ENCODE measurements around the gene MAGI1. TPM values are rescaled to one million over a fixed set of nuclear protein-coding genes. Genes with fewer than 3 reads are reported as not detected.
"Not testable (repeated sequence)": the region's sequence is repeated elsewhere in the genome, so short reads cannot be mapped to it uniquely, and the experiment has no call there.

MAGI1 gene
- total RNA-seq, 2 donors from 2014 or later = 27.9 to 31.5 TPM

DNA sequence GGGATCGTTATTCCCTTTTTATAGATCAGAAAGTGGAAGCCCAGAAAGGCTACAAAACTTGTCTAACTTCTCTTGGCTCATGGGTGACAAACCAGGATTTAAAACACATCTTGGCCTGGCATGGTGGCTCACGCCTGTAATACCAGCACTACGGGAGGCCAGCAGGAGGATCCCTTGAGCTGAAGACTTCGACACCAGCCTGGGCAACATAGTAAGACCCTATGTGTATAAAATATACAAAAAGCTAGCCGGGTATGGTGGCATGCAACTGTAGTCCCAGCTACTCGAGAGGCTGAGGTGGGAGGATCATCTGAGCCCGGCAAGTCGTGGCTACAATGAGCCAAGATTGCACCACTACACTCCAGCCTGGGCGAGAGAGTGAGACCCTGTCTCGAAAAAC lies 479.1 kb downstream of the MAGI1 start:
- DNase-seq (ENCODE audit: low spot score) = no peak
- intact Hi-C loops (cut with DNase I) = loop anchor here in 1 of 2 donors (1.0 kb wide), 1 partner anchor 23 kb away; no protein-coding TSS in a partner anchor

DNA sequence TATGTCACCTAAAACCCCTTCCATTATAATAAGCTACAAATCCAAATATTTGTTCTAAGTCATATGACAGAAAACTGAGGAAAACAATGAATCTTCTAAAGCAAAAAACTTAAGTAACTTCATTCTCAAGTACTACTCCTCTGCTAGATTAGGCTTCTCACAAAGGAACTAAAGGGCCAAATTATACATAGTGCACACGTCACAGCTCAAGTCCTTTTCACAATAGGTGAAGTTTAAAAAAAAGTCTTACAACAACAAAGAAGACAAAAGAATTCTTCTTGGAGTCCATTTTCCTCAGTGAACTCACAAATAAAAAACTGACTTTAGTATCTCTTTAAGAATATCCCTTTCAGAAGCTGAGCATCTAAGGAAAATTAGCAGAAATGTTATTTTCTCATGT lies 479.9 kb downstream of the MAGI1 start:
- DNase-seq (ENCODE audit: low spot score) = no peak
- intact Hi-C loops (cut with DNase I) = no loop called here

DNA sequence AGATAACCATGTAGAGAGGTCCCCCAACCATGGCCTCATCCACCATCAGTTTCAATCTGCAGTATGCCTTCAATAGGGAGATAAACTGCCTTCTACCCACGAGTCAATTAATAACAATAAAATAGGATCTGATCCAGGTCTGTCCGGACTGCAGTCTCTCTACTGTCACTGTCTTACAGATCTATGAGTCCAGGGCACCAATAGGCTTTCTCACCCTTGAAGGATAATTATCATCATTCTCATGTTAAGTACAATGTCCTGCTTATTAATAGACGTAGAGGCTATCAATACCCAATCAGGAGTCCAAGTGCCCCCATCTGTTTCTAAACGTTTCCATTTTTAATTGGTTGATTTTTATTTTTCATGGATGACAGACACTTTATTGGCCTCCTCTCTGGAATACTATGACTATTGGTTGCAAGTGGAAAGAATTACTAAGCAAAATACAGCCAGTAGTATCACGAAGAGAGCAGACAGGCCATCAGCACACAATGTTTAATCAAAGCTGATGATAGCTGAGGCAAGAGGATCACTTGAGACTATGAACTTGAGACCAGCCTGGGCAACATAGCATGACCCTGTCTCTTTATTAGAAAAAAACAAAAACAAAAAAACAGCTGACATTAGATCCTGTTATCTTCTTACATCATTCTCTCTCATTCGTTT lies 480.7 kb downstream of the MAGI1 start:
- no peak for DNase-seq (ENCODE audit: low spot score)
- intact Hi-C loops (cut with DNase I) = no loop called here

DNA sequence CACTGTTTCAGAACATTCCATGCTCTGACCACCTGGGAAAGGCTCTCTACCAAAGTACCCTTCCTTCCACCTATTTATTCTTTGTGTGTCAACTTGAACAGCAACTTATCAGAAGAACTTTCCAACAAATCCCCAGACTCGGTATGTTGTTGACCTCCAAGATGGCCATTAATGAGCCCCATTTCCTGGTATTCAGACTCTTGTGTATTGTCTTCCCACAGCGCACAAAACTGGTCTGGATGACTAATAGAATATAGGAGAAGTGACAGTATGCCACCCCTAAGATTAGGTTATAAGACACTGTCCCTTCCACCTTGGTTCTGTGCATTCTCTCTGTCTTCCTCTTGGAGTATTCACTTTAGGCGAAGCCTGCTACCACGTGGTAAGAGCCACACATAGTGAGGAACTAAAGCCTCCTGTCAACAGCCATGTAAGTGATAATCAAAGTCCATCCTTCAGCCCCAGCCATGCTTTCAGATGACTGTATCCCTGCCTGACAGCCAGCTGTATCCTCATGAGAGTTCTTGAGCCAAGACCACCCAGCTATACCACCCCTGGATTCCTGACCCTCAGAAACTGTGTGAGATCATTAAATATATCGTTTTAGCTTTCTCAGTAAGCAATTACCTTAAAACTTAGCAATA lies 481.7 kb downstream of the MAGI1 start:
- DNase-seq (ENCODE audit: low spot score) = no peak
- intact Hi-C loops (cut with DNase I) = no loop called here

DNA sequence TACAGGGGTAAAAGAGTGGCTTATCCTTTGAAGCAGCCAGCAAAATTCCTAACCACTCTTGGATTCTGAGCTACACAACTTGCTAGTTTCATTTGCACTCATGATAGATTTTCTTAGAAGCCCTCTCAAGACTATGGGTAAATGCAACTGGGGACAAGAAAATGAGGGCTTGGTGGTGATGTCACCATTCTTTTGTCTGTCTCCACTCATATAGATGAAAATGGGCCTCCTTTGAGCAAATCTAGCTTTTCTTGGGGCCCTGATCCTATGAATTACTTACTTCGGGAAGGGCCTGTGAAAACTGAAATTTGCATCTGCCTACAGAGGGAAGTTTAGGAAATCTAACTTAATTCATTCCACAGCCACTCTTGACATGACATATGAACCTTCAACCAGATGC lies 486.3 kb downstream of the MAGI1 start:
- intact Hi-C loops (cut with DNase I) = no loop called here
- no peak for DNase-seq (ENCODE audit: low spot score)

DNA sequence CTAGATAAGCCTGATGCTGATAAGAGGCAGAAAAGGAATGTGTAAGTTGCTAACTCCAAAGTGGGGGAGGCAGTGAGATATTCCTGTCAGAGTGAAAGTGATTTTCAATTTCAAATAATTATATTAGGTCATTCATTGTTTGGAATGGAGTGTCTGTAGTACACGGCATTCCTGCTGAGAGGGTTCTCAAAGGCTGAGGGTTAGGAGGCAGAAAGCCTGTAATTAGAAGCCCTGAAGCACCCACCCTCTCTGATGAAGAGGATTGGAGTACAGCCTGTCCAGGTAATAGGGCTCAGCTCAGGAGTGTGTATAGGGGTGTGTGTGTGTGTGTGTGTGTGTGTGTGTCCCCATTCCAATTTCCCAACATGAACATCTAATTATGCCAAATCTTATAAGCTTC lies 486.8 kb downstream of the MAGI1 start:
- intact Hi-C loops (cut with DNase I) = no loop called here
- DNase-seq (ENCODE audit: low spot score) = no peak

DNA sequence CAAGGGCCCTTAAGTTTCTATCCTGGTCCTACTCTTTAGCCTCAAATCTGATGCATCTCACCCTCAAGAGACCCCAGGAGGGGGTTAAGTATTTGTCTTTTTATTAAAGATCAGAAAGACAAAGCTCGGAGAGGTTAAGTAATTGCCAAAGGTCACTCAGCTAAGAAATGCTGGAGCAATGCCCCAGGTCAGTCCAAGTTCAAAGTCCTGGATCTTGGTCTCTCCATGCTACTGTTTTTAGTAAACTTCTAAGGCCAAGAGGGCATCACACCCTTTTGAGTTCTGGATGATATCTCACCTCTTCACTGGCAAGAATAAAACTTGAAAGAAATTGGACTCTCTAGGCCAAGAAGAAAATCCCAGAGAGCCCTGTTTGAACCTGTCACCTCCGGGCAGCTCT lies 488.6 kb downstream of the MAGI1 start:
- intact Hi-C loops (cut with DNase I) = no loop called here
- no peak for DNase-seq (ENCODE audit: low spot score)

DNA sequence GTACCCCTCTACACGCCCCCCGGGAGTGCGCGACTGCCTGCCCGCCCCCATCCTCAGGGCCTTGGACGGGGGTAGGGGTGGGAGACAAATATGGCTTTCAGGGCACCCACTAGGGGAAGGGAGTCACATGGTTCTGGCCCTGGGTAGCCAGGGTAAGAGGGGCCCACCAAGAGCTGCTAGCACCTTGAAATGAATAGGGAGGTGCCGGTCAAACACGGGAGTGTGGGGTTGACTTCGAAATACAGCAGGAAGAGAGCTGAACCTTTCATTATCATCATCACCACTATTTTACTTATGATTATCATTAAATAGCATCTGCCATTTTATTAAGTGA lies 489.1 kb downstream of the MAGI1 start:
- intact Hi-C loops (cut with DNase I) = no loop called here
- no peak for DNase-seq (ENCODE audit: low spot score)

DNA sequence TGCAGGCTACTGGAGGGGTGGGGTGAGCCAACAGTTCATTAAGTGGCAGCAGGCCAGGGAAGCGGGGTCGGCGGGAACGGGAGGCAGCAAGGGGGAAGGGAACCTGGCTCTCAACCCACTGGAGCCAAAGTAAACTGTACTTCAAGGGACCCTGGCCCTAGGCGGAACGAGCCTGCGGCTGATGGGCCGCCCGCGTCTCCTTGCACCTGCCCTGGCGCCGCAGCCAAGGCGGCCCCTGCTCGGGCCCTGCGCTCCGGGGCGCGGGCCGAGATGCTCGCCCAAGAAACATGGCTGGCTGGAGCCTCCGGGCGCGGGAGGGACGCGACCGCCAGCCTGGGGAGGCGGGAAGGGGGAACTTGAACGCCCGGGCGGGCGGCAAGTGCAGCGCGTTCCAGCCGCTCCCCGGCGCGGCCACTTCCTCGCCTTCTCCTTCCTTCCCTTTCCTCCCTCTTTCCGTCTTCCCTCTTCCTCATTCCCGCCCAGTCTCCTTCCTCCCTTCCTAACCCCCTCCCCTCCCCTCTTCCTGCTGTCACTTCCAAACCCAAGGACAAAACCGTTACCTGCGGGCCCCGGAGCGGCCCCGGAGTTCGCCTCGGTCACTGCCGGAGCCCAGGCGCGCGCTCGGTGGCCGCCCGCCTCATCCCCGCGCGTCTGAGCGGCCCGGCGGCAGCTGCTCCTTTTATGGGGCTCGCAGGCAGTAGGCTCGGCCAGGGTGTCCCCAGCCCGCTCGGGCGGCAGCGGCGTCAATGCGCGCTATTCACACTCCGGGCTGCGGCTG lies 489.7 kb downstream of the MAGI1 start:
- peak; percentile 76 for DNase-seq (ENCODE audit: low spot score)
- intact Hi-C loops (cut with DNase I) = no loop called here

DNA sequence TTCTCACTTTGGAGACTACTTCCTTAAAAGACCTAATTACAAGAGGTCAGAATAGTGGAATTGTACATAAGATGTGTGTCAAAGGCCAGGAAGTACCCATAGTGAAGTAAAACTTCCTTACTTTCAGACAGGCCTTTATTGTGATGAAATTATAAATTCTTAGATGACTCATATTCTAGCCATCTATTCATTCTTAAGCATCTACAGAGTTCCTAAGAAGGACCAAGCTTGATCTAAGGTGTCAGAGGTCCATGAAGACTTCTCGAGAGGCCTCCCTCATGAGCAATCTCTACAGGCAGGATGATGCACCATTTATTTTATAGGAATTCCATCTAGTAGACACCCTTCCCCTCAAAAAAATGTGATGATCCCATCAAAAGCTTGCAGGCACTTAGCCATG lies 493.3 kb downstream of the MAGI1 start:
- intact Hi-C loops (cut with DNase I) = no loop called here

DNA sequence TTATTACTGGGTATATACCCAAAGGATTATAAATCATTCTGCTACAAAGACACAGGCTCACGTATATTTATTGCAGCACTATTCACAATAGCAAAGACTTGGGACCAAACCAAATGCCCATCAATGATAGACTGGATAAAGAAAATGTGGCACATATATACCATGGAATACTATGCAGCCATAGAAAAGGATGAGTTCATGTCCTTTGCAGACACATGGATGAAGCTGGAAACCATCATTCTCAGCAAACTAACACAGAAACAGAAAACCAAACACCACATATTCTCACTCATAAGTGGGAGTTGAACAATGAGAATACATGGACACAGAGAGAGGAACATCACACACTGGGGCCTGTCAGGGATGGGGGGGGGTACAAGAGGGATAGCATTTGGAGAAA lies 495.3 kb downstream of the MAGI1 start:
- DNase-seq (ENCODE audit: low spot score); intact Hi-C loops (cut with DNase I): not testable (repeated sequence)

More for the DNA sequence above, 493.3 kb downstream of the MAGI1 start:
- no peak for DNase-seq (ENCODE audit: low spot score)

DNA sequence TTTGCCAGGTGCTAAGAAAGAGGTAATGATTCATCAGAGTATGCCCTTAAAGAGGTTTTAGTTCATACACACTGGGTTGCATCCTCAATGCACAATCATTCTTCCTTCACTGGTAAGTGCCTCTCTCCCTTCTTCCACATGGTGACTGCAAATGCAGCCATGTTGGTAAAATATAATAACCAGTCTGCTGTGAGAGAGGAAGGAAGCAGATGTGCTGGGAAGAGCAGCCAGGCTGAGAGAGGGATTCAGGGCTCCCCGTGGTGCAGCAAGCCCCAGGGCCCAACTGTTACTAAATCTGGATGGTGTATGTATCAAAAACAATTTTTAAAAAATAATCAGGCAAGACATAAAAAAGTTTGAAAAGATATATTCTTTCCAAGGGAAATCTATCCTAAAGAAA lies 498.1 kb downstream of the MAGI1 start:
- intact Hi-C loops (cut with DNase I) = no loop called here
- no peak for DNase-seq (ENCODE audit: low spot score)

DNA sequence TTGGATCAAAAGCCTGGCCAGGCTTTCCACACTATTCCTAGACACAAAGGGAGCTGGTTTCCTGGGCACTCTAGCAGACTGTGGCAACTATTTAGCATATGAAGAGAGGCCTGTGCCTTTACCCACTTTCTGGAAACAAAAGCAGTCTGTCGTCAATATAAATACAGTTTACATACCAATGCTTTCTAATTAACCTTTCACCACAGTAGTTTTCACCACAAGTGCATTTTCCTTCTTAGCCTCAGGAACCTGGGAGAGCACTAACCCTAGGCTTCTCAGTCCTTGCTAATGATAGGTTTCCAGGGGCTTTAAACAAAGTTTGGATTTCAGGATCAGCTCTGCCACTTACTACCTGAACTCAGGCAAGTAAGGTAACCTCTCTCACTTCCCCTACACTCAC lies 499.1 kb downstream of the MAGI1 start:
- DNase-seq (ENCODE audit: low spot score) = no peak
- intact Hi-C loops (cut with DNase I) = no loop called here

DNA sequence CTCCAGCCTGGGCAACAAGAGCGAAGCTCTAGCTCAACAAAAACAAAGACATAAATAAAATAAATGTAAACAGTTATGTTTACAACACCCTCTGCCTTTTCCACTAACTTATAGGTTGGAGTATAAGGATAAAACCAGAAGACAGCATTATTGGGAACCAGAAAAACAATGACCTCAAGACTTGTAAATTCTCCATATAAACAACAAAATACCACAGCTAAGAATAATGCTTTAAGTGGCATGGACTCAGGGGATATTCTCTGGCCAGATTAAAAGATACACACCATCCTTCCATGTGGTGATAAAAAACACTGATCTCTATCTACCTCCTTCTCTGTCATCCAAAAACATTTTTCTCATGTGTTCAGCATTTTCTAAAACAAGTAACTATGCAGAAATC lies 500.6 kb downstream of the MAGI1 start:
- DNase-seq (ENCODE audit: low spot score) = no peak
- intact Hi-C loops (cut with DNase I) = no loop called here

DNA sequence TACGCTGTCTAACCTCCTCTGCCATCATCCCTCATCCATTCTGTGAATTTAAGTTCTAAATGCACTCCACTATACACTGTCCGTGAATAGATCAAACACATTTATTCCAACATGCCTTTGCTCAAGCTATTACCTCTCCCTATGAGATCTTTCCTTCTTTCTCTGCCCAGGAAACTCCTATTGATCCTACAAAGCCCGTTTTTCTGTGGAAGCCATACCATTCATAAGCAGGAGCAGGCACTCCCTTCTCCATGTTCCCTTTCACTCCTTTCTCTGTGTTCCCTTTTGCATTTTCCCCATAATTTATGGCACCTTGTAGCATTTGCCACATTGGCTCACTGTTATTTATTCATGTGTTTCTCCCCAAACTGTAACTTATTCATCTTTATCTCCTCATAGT lies 501.6 kb downstream of the MAGI1 start:
- no peak for DNase-seq (ENCODE audit: low spot score)
- intact Hi-C loops (cut with DNase I) = no loop called here

DNA sequence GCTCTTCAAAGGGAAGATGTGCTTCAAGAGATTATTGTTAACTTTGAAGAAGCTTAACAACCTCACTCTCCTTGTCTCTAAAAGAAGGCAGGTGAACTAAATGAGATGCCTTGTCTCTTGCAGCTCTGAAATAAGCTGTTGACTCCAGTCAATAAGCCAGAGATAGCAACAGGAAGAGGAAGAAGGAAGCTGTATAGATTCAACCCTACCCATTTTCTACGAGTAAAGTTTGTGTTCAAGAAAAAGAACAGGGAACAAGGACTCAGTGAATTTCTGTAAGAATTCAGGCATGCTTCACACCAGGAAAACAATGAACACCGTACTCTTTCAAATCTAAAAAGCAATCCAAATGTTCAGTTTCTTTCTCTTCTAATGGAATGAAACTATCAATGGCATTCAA lies 503.5 kb downstream of the MAGI1 start:
- no peak for DNase-seq (ENCODE audit: low spot score)
- intact Hi-C loops (cut with DNase I) = no loop called here

DNA sequence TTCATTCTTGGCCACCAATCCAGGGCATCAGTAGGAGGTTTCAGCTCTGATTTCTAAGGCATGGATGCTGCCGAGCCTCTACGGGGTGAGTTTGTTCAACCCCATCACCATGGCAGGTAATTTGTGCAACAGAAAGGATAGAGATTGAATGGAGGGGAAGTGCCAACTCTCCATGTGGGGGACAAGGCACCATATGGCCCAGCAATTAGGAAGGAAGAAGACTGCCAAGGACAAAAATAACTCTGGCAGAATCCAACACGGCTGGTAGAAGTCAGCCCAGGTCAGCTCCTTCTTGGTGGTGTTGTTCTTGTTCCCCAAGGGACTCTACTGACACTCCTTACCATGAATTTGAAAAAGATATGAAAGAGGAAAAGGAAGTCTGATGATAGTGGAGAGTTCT lies 503.9 kb downstream of the MAGI1 start:
- intact Hi-C loops (cut with DNase I) = no loop called here

DNA sequence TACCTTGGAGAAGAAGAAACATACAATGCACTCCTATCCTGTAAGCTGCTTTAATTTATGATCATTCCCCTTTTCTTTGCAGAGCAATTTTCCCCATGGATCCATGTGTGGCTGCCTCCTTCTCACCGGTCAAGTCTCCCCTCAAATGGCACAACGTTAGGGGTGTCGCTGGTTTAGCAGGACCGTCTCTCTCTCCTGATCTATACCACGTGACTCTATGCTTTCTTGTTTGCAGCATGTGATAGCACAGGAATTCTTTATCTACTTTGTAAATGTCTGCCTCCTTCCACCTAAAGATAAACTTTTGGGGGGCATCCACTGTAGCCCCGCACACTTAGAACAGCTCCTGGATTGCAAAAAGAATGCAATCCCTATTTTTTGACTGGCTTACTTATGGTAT lies 506.0 kb downstream of the MAGI1 start:
- intact Hi-C loops (cut with DNase I) = no loop called here

More for the DNA sequence above, 503.9 kb downstream of the MAGI1 start:
- DNase-seq (ENCODE audit: low spot score) = no peak

DNA sequence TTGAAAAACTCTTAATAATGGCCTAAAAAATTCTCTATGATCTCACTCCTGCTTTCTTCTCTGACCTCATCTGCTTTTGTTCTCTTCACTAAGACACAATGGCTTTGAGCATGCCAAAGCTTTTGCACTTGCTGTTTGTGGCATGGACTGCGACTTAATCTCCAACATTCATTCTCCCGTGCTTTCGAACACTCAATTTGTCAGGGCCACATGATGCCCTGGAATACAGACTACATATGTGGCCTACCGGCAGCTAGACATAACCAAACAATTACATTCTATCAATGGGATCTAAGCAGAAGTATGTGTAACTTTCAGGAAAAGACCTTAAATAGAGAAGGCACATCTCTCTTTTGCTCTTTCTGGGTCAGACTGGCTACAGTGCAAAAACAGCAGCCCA lies 506.5 kb downstream of the MAGI1 start:
- intact Hi-C loops (cut with DNase I) = no loop called here
- no peak for DNase-seq (ENCODE audit: low spot score)

More for the DNA sequence above, 506.0 kb downstream of the MAGI1 start:
- no peak for DNase-seq (ENCODE audit: low spot score)

DNA sequence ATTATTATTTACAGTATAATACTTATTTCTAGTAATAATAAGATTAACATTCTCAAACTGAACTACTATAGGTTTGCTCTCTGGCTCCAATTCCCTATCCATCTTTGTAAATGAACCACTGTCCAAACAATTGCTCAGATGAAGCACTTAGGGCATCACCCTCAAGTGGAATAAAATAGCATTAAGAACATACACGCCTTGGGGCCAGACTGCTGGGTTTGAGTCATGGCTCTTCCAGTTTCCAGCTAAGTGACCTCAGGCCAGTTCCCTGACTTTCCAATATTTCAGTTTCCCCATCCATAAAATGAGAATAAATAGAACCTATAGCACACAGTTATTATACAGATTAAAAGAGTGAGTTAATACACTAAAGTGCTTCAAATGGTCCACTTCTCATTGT lies 507.2 kb downstream of the MAGI1 start:
- intact Hi-C loops (cut with DNase I) = no loop called here
- DNase-seq (ENCODE audit: low spot score) = no peak

DNA sequence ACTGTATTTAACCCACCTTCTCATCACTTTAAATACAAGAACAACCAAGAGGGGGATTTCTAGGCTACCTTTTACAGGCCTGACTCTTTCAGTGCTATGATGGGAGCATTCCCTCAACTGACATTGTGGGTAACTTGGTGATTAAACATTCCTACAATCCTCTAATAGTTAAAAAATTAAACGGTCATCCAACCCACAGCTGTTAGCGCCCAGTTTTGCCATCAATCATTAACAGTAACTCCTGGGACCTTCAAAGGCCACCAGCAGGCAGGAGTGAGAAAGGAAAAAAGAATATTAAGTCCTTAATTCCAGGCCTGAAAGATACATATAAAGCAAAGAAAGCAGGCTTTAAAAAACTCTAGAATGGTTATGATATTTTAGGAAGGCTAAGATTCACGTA lies 512.1 kb downstream of the MAGI1 start:
- no peak for DNase-seq (ENCODE audit: low spot score)
- intact Hi-C loops (cut with DNase I) = no loop called here

All from posterior vena cava (tissue), 2 donors.